Osteocyte (in vitro differentiated cells): ENCODE results near the gene ATP10B. TPM values are rescaled to one million over a fixed set of nuclear protein-coding genes. Genes with fewer than 3 reads are reported as not detected.

Source experiments
- DNase-seq: peaks from one replicate; pipeline ENCODE4 v3.0.0; 2021; ENCODE audit warnings: mixed read lengths; ENCODE audit not compliant: unreplicated experiment; ENCODE audit errors: extremely low spot score
- H3K27ac Mint-ChIP-seq: one replicate; pipeline ENCODE4 v1.8.0; 2021; ENCODE audit warnings: mild to moderate bottlenecking, mixed read lengths; ENCODE audit not compliant: unreplicated experiment
- H3K27me3 Mint-ChIP-seq: one replicate; pipeline ENCODE4 v1.8.0; 2021; ENCODE audit warnings: mixed read lengths; ENCODE audit not compliant: unreplicated experiment
- H3K36me3 Mint-ChIP-seq: one replicate; pipeline ENCODE4 v1.8.0; 2021; ENCODE audit warnings: mixed read lengths; ENCODE audit not compliant: unreplicated experiment
- H3K4me1 Mint-ChIP-seq: one replicate; pipeline ENCODE4 v1.8.0; 2021; ENCODE audit warnings: mixed read lengths; ENCODE audit not compliant: unreplicated experiment
- H3K4me3 Mint-ChIP-seq: one replicate; pipeline ENCODE4 v1.8.0; 2021; ENCODE audit warnings: mild to moderate bottlenecking, moderate library complexity, mixed read lengths; ENCODE audit not compliant: unreplicated experiment
- H3K9me3 Mint-ChIP-seq: one replicate; pipeline ENCODE4 v1.8.0; 2021; ENCODE audit warnings: mixed read lengths; ENCODE audit not compliant: unreplicated experiment
- CTCF ChIP-seq: fragments of 200-600 bp; sonication (generic); IDR thresholded peaks from 2 replicates; pipeline ENCODE4 v1.5.0; 2021; ENCODE audit warnings: antibody characterized with exemption, mild to moderate bottlenecking, moderate library complexity
- total RNA-seq: library from RNA; stranded (reverse); gene quantifications from 2 replicates; pipeline ENCODE4 v1.2.1, GENCODE V29; 2021

Gene ATP10B
- total RNA-seq, 1 donor from 2014 or later: not detected

GRCh38 chr5:160749682-160750081, 102.3 kb downstream of the ATP10B start:
- H3K9me3 Mint-ChIP-seq: no peaks in the 10 kb centered on the region
- no peaks in the 10 kb centered on the region for H3K27me3 Mint-ChIP-seq
- no peak for DNase-seq
- TF ChIP-seq CTCF: no peak
- H3K36me3 Mint-ChIP-seq: no peaks in the 10 kb centered on the region
- no peaks in the 10 kb centered on the region for H3K4me1 Mint-ChIP-seq
- no peak overlapping the region for H3K4me3 Mint-ChIP-seq
- no peak overlapping the region for H3K27ac Mint-ChIP-seq

- no peak overlapping the region for H3K4me3 Mint-ChIP-seq
- H3K36me3 Mint-ChIP-seq: no peaks in the 10 kb centered on the region
- H3K4me1 Mint-ChIP-seq: no peaks in the 10 kb centered on the region
- DNase-seq: no peak
- TF ChIP-seq CTCF: no peak
- H3K9me3 Mint-ChIP-seq: no peaks in the 10 kb centered on the region
- no peak overlapping the region for H3K27ac Mint-ChIP-seq
- no peaks in the 10 kb centered on the region for H3K27me3 Mint-ChIP-seq
Measured at GRCh38 chr5:160749026-160749425, 103.0 kb downstream of the ATP10B start.

- no peak overlapping the region for H3K4me3 Mint-ChIP-seq
- H3K27me3 Mint-ChIP-seq: no peaks in the 10 kb centered on the region
- DNase-seq: no peak
- H3K27ac Mint-ChIP-seq: no peak overlapping the region
- no peak for TF ChIP-seq CTCF
- no peaks in the 10 kb centered on the region for H3K9me3 Mint-ChIP-seq
- H3K4me1 Mint-ChIP-seq: no peaks in the 10 kb centered on the region
- H3K36me3 Mint-ChIP-seq: no peaks in the 10 kb centered on the region
Measured at GRCh38 chr5:160747987-160748386, 104.0 kb downstream of the ATP10B start.

- H3K9me3 Mint-ChIP-seq: no peaks in the 10 kb centered on the region
- no peak overlapping the region for H3K4me3 Mint-ChIP-seq
- H3K36me3 Mint-ChIP-seq: no peaks in the 10 kb centered on the region
- DNase-seq: no peak
- TF ChIP-seq CTCF: no peak
- H3K4me1 Mint-ChIP-seq: no peaks in the 10 kb centered on the region
- H3K27me3 Mint-ChIP-seq: no peaks in the 10 kb centered on the region
- no peak overlapping the region for H3K27ac Mint-ChIP-seq
Measured at GRCh38 chr5:160747559-160747958, 104.5 kb downstream of the ATP10B start.

GRCh38 chr5:160744268-160745101, 107.5 kb downstream of the ATP10B start:
- Mint-ChIP-seq H3K27ac (no peak overlapping the region), H3K27me3 (no peaks in the 10 kb centered on the region), H3K36me3 (no peaks in the 10 kb centered on the region), H3K4me1 (no peaks in the 10 kb centered on the region), H3K9me3 (no peaks in the 10 kb centered on the region), H3K4me3 (no peak overlapping the region)
- TF ChIP-seq CTCF: no peak
- DNase-seq: no peak
